GM23338 (cell line): ENCODE results near the gene KCNMB4. TPM values are rescaled to one million over a fixed set of nuclear protein-coding genes. Genes with fewer than 3 reads are reported as not detected.

Experiments used
- ATAC-seq: fragments of 200-7000 bp; cut with Tn5 transposase; 3 replicates; pipeline ENCODE4 v1.9.1; 2020
- DNase-seq: peaks from one replicate; pipeline ENCODE4 v3.0.0-alpha.2; 2015; ENCODE audit warnings: low spot score
- H2AFZ ChIP-seq: fragments of 200-600 bp; sonication (generic); 2 replicates; pipeline ENCODE4 v1.8.0; 2016; ENCODE audit warnings: antibody characterized with exemption, mild to moderate bottlenecking, moderate library complexity
- H3F3A ChIP-seq: fragments of 200-600 bp; sonication (generic); replicated peaks from 2 replicates; pipeline ENCODE4 v1.8.0; 2017; ENCODE audit warnings: antibody characterized with exemption, mixed run types, low read depth
- H3K27ac ChIP-seq: fragments of 200-600 bp; sonication (generic); 2 replicates; pipeline ENCODE4 v1.6.1; 2016; ENCODE audit warnings: low read depth
- H3K27me3 ChIP-seq: fragments of 200-600 bp; sonication (generic); 2 replicates; pipeline ENCODE4 v1.8.0; 2016; ENCODE audit warnings: mild to moderate bottlenecking, mixed run types, moderate library complexity; ENCODE audit not compliant: insufficient read depth
- H3K36me3 ChIP-seq: fragments of 200-600 bp; sonication (generic); 2 replicates; pipeline ENCODE4 v1.8.0; 2016; ENCODE audit warnings: mild to moderate bottlenecking; ENCODE audit not compliant: insufficient read depth
- H3K4me1 ChIP-seq: fragments of 200-600 bp; sonication (generic); 2 replicates; pipeline ENCODE4 v1.8.0; 2016; ENCODE audit warnings: mild to moderate bottlenecking, moderate library complexity; ENCODE audit not compliant: insufficient read depth
- H3K4me2 ChIP-seq: fragments of 200-600 bp; sonication (generic); 2 replicates; pipeline ENCODE4 v1.7.1; 2017; ENCODE audit warnings: mixed run types
- H3K4me3 ChIP-seq: fragments of 200-600 bp; sonication (generic); 2 replicates; pipeline ENCODE4 v1.6.1; 2016; ENCODE audit warnings: mixed run types
- H3K79me2 ChIP-seq: fragments of 200-600 bp; sonication (generic); replicated peaks from 2 replicates; pipeline ENCODE4 v1.8.0; 2017; ENCODE audit warnings: mild to moderate bottlenecking; ENCODE audit not compliant: insufficient read depth
- H3K9me2 ChIP-seq: fragments of 200-600 bp; sonication (generic); 2 replicates; pipeline ENCODE4 v1.8.0; 2017; ENCODE audit not compliant: insufficient read depth
- H4K20me1 ChIP-seq: fragments of 200-600 bp; sonication (generic); replicated peaks from 2 replicates; pipeline ENCODE4 v1.8.0; 2017; ENCODE audit warnings: mild to moderate bottlenecking; ENCODE audit not compliant: insufficient read depth
- H3K27ac Mint-ChIP-seq: 2 replicates; pipeline ENCODE4 v1.8.0; 2020; ENCODE audit warnings: inconsistent platforms, mild to moderate bottlenecking, moderate library complexity, mixed read lengths
- H3K27me3 Mint-ChIP-seq: 3 replicates; pipeline ENCODE4 v1.8.0; 2022; ENCODE audit warnings: low read depth, mild to moderate bottlenecking, moderate library complexity, mixed read lengths, inconsistent platforms; ENCODE audit not compliant: insufficient read depth, poor library complexity
- H3K36me3 Mint-ChIP-seq: 3 replicates; pipeline ENCODE4 v1.8.0; 2021; ENCODE audit warnings: low read depth, mild to moderate bottlenecking, inconsistent platforms, moderate library complexity, mixed read lengths
- H3K4me1 Mint-ChIP-seq: 3 replicates; pipeline ENCODE4 v1.8.0; 2020; ENCODE audit warnings: mild to moderate bottlenecking, inconsistent platforms, mixed read lengths
- H3K4me3 Mint-ChIP-seq: 3 replicates; pipeline ENCODE4 v1.8.0; 2021; ENCODE audit warnings: moderate library complexity, mild to moderate bottlenecking, inconsistent platforms, mixed read lengths
- H3K9me3 Mint-ChIP-seq: 3 replicates; pipeline ENCODE4 v1.8.0; 2020; ENCODE audit warnings: moderate library complexity, mild to moderate bottlenecking, inconsistent platforms, mixed read lengths
- CREB1 ChIP-seq: fragments of 250-450 bp; sonication (Bioruptor Pico); IDR thresholded peaks from 2 replicates; pipeline ENCODE4 v1.5.0; 2020; ENCODE audit warnings: low read depth, mild to moderate bottlenecking, moderate library complexity
- EZH2 ChIP-seq: fragments of 200-600 bp; sonication (generic); IDR thresholded peaks from one replicate; pipeline ENCODE4 v1.8.0; 2017; ENCODE audit warnings: antibody characterized with exemption, mild to moderate bottlenecking, low read depth; ENCODE audit not compliant: unreplicated experiment
- EZH2phosphoT487 ChIP-seq: fragments of 200-600 bp; sonication (generic); IDR thresholded peaks from one replicate; pipeline ENCODE4 v1.8.1; 2018; ENCODE audit warnings: antibody characterized with exemption; ENCODE audit not compliant: unreplicated experiment
- JUNB ChIP-seq: IDR thresholded peaks from one replicate; pipeline ENCODE4 v1.6.1; 2016; ENCODE audit warnings: antibody characterized with exemption; ENCODE audit not compliant: unreplicated experiment
- NANOG ChIP-seq: IDR thresholded peaks from 2 replicates; pipeline ENCODE4 v1.6.1; 2016; ENCODE audit warnings: antibody characterized with exemption, borderline replicate concordance
- POLR2AphosphoS5 ChIP-seq: IDR thresholded peaks from 2 replicates; pipeline ENCODE4 v1.6.1; 2016; ENCODE audit warnings: antibody characterized with exemption, low read depth
- STAT1 ChIP-seq: IDR thresholded peaks from one replicate; pipeline ENCODE4 v1.6.1; 2016; ENCODE audit warnings: antibody characterized with exemption; ENCODE audit not compliant: unreplicated experiment
- ZNF114 ChIP-seq: fragments of 250-450 bp; sonication (Bioruptor Pico); IDR thresholded peaks from 2 replicates; pipeline ENCODE4 v1.5.0; 2020; ENCODE audit warnings: mild to moderate bottlenecking, moderate library complexity
- ZNF331 ChIP-seq: fragments of 250-450 bp; sonication (Bioruptor Pico); IDR thresholded peaks from 2 replicates; pipeline ENCODE4 v1.5.0; 2020; ENCODE audit warnings: low read depth, mild to moderate bottlenecking, moderate library complexity
- polyA plus RNA-seq: library from polyadenylated mRNA; unstranded; fragments of >200 nt; fragmentation: Nextera tagmentation; extraction: Ambion mirVana; gene quantifications from 2 replicates; pipeline ENCODE4 v1.2.1, GENCODE V29; 2016
- total RNA-seq: library from RNA; depleted of rRNA; stranded (reverse); fragments of >200 nt; shearing (Covaris generic); gene quantifications from 2 replicates; pipeline ENCODE4 v1.2.3, GENCODE V29; 2014
- TF ChIP-seq, protein P1 (sequence below), 2 experiments: fragments of 200-600 bp in 1 of 2; sonication (generic) in 1 of 2; conservative IDR thresholded peaks; 2 replicates each; pipeline versions ENCODE4 v1.5.1 to v1.6.1; 2016 to 2017; ENCODE audit warnings: antibody characterized with exemption in 2 of 2, low read depth in 2 of 2, mild to moderate bottlenecking in 2 of 2, moderate library complexity in 1 of 2
- TF ChIP-seq, protein P2 (sequence below): fragments of 250-450 bp; sonication (Bioruptor Pico); IDR thresholded peaks from 2 replicates; pipeline ENCODE4 v1.5.0; 2020; ENCODE audit warnings: mild to moderate bottlenecking, moderate library complexity
- TF ChIP-seq, protein P3 (sequence below): IDR thresholded peaks from one replicate; pipeline ENCODE4 v1.6.1; 2018; ENCODE audit warnings: antibody characterized with exemption; ENCODE audit not compliant: unreplicated experiment
- TF ChIP-seq, protein P4 (sequence below): IDR thresholded peaks from 2 replicates; pipeline ENCODE4 v1.6.1; 2016; ENCODE audit warnings: antibody characterized with exemption

The KCNMB4 gene
- total and polyA plus RNA-seq, 2 experiments from 2014 or later: 9.4 to 14.7 TPM

DNA sequence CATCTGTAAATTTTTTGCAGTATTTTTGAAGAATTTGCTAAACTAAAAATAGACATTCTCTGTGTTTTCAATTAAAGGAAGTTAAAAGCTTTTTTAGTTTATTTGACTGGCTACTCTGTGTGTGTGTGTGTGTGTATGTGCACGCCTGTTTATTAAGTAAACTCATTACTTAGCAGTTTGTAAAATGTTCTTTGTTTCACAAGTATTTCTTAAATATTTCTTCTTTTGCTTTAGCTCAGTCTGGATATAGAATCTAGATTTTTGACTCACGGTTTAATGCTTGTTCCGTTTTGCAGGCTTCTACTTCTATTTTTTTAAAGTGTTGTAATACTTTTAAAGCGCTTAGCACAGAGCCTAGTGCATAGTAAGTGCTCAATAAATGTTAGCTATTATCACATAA is 46.5 kb upstream of the KCNMB4 start:
- DNase-seq (no peak), ATAC-seq (no peak)
- Histone ChIP-seq H3K9me2 (no peaks in the 10 kb centered on the region), H3K27me3 (no peaks in the 10 kb centered on the region), H3K79me2 (peaks cover 35% of the 10 kb centered on the region), H4K20me1 (no peaks in the 10 kb centered on the region), H3K4me2 (no peak overlapping the region), H3K4me3 (no peak overlapping the region), H3K4me1 (no peaks in the 10 kb centered on the region), H2AFZ (no peak overlapping the region), H3F3A (no peaks in the 10 kb centered on the region), H3K27ac (no peak overlapping the region), H3K36me3 (no peaks in the 10 kb centered on the region)
- no peaks in the 10 kb centered on the region for H3K27me3 Mint-ChIP-seq
- no peaks in the 10 kb centered on the region for H3K9me3 Mint-ChIP-seq
- no peak overlapping the region for H3K27ac Mint-ChIP-seq
- H3K36me3 Mint-ChIP-seq: no peaks in the 10 kb centered on the region
- TF ChIP-seq, protein P1, sequence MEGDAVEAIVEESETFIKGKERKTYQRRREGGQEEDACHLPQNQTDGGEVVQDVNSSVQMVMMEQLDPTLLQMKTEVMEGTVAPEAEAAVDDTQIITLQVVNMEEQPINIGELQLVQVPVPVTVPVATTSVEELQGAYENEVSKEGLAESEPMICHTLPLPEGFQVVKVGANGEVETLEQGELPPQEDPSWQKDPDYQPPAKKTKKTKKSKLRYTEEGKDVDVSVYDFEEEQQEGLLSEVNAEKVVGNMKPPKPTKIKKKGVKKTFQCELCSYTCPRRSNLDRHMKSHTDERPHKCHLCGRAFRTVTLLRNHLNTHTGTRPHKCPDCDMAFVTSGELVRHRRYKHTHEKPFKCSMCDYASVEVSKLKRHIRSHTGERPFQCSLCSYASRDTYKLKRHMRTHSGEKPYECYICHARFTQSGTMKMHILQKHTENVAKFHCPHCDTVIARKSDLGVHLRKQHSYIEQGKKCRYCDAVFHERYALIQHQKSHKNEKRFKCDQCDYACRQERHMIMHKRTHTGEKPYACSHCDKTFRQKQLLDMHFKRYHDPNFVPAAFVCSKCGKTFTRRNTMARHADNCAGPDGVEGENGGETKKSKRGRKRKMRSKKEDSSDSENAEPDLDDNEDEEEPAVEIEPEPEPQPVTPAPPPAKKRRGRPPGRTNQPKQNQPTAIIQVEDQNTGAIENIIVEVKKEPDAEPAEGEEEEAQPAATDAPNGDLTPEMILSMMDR (conservative IDR thresholded peaks at IDR 0.05; ENCODE audit: low read depth in 2 of 2): no peak
- TF ChIP-seq NANOG: no peak
- TF ChIP-seq CREB1 (CRISPR knock-in tag): no peak
- TF ChIP-seq, protein P2, sequence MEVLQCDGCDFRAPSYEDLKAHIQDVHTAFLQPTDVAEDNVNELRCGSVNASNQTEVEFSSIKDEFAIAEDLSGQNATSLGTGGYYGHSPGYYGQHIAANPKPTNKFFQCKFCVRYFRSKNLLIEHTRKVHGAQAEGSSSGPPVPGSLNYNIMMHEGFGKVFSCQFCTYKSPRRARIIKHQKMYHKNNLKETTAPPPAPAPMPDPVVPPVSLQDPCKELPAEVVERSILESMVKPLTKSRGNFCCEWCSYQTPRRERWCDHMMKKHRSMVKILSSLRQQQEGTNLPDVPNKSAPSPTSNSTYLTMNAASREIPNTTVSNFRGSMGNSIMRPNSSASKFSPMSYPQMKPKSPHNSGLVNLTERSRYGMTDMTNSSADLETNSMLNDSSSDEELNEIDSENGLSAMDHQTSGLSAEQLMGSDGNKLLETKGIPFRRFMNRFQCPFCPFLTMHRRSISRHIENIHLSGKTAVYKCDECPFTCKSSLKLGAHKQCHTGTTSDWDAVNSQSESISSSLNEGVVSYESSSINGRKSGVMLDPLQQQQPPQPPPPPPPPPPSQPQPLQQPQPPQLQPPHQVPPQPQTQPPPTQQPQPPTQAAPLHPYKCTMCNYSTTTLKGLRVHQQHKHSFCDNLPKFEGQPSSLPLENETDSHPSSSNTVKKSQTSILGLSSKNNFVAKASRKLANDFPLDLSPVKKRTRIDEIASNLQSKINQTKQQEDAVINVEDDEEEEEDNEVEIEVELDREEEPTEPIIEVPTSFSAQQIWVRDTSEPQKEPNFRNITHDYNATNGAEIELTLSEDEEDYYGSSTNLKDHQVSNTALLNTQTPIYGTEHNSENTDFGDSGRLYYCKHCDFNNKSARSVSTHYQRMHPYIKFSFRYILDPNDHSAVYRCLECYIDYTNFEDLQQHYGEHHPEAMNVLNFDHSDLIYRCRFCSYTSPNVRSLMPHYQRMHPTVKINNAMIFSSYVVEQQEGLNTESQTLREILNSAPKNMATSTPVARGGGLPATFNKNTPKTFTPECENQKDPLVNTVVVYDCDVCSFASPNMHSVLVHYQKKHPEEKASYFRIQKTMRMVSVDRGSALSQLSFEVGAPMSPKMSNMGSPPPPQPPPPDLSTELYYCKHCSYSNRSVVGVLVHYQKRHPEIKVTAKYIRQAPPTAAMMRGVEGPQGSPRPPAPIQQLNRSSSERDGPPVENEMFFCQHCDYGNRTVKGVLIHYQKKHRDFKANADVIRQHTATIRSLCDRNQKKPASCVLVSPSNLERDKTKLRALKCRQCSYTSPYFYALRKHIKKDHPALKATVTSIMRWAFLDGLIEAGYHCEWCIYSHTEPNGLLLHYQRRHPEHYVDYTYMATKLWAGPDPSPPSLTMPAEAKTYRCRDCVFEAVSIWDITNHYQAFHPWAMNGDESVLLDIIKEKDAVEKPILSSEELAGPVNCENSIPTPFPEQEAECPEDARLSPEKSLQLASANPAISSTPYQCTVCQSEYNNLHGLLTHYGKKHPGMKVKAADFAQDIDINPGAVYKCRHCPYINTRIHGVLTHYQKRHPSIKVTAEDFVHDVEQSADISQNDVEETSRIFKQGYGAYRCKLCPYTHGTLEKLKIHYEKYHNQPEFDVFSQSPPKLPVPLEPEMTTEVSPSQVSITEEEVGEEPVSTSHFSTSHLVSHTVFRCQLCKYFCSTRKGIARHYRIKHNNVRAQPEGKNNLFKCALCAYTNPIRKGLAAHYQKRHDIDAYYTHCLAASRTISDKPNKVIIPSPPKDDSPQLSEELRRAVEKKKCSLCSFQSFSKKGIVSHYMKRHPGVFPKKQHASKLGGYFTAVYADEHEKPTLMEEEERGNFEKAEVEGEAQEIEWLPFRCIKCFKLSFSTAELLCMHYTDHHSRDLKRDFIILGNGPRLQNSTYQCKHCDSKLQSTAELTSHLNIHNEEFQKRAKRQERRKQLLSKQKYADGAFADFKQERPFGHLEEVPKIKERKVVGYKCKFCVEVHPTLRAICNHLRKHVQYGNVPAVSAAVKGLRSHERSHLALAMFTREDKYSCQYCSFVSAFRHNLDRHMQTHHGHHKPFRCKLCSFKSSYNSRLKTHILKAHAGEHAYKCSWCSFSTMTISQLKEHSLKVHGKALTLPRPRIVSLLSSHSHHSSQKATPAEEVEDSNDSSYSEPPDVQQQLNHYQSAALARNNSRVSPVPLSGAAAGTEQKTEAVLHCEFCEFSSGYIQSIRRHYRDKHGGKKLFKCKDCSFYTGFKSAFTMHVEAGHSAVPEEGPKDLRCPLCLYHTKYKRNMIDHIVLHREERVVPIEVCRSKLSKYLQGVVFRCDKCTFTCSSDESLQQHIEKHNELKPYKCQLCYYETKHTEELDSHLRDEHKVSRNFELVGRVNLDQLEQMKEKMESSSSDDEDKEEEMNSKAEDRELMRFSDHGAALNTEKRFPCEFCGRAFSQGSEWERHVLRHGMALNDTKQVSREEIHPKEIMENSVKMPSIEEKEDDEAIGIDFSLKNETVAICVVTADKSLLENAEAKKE: no peak
- TF ChIP-seq EZH2phosphoT487: no peak
- TF ChIP-seq, protein P3, sequence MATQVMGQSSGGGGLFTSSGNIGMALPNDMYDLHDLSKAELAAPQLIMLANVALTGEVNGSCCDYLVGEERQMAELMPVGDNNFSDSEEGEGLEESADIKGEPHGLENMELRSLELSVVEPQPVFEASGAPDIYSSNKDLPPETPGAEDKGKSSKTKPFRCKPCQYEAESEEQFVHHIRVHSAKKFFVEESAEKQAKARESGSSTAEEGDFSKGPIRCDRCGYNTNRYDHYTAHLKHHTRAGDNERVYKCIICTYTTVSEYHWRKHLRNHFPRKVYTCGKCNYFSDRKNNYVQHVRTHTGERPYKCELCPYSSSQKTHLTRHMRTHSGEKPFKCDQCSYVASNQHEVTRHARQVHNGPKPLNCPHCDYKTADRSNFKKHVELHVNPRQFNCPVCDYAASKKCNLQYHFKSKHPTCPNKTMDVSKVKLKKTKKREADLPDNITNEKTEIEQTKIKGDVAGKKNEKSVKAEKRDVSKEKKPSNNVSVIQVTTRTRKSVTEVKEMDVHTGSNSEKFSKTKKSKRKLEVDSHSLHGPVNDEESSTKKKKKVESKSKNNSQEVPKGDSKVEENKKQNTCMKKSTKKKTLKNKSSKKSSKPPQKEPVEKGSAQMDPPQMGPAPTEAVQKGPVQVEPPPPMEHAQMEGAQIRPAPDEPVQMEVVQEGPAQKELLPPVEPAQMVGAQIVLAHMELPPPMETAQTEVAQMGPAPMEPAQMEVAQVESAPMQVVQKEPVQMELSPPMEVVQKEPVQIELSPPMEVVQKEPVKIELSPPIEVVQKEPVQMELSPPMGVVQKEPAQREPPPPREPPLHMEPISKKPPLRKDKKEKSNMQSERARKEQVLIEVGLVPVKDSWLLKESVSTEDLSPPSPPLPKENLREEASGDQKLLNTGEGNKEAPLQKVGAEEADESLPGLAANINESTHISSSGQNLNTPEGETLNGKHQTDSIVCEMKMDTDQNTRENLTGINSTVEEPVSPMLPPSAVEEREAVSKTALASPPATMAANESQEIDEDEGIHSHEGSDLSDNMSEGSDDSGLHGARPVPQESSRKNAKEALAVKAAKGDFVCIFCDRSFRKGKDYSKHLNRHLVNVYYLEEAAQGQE: no peak
- TF ChIP-seq STAT1: no peak
- TF ChIP-seq ZNF114: no peak
- TF ChIP-seq JUNB: no peak
- TF ChIP-seq ZNF331 (CRISPR knock-in tag): no peak
- TF ChIP-seq, protein P4, sequence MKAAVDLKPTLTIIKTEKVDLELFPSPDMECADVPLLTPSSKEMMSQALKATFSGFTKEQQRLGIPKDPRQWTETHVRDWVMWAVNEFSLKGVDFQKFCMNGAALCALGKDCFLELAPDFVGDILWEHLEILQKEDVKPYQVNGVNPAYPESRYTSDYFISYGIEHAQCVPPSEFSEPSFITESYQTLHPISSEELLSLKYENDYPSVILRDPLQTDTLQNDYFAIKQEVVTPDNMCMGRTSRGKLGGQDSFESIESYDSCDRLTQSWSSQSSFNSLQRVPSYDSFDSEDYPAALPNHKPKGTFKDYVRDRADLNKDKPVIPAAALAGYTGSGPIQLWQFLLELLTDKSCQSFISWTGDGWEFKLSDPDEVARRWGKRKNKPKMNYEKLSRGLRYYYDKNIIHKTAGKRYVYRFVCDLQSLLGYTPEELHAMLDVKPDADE: no peak
- no peak for TF ChIP-seq EZH2
- TF ChIP-seq POLR2AphosphoS5: no peak
- H3K4me1 Mint-ChIP-seq: no peaks in the 10 kb centered on the region
- H3K4me3 Mint-ChIP-seq: no peak overlapping the region
